G401 (cell line): ENCODE measurements around the gene GGTLC2. TPM values are rescaled to one million over a fixed set of nuclear protein-coding genes. Genes with fewer than 3 reads are reported as not detected.
"Not testable (repeated sequence)": the region's sequence is repeated elsewhere in the genome, so short reads cannot be mapped to it uniquely, and the experiment has no call there.

Experiments
- DNase-seq: peaks from one replicate; pipeline ENCODE4 v3.0.0-alpha.2; 2015; ENCODE audit warnings: low spot score
- in situ Hi-C: cut with HindIII; loops from 2 replicates; pipeline ENCODE4 v1.10.0; 2016; ENCODE audit warnings: low sequenced_read_pairs, mixed read lengths
- total RNA-seq: library from RNA; depleted of rRNA; stranded (reverse); fragments of >200 nt; shearing (Covaris generic); gene quantifications from 2 replicates; pipeline ENCODE4 v1.2.3, GENCODE V29; 2014; rRNA removed

Gene GGTLC2
- total RNA-seq, 1 experiment from 2014 or later, result not detected

DNA sequence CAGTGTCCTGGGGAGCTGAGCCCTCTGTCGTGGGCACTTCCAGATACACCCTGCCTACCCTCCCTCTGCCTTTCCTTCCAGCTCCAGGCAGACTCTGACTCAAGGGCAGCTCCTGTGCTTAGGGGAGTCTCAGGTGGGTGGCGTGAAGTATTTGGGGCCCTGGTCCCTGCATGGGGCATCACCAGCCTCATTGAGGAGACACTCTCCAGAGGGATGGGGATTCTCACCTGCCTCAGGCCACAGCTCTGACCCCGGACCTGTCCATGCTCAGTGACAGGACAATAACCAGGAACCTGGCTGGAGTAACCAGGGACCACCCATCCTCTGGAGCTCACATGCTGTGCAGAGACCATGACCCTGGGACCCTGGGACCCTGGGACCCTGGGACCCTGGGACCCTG lies 41.2 kb downstream of the GGTLC2 start:
- in situ Hi-C loops, result no loop called here
- no peak for DNase-seq

- DNase-seq, in situ Hi-C loops: not testable (repeated sequence)
Measured at GRCh38 chr22:22686202-22687115, 42.0 kb downstream of the GGTLC2 start.

- peak; percentile 84 for DNase-seq
- in situ Hi-C loops, result no loop called here
Measured at GRCh38 chr22:22687638-22688500, 43.5 kb downstream of the GGTLC2 start.

- in situ Hi-C loops, result no loop called here
- no peak for DNase-seq
Measured at GRCh38 chr22:22689621-22690345, 45.4 kb downstream of the GGTLC2 start.

GRCh38 chr22:22691055-22691454 lies 46.6 kb downstream of the GGTLC2 start:
- no peak for DNase-seq
- in situ Hi-C loops, result no loop called here

DNA sequence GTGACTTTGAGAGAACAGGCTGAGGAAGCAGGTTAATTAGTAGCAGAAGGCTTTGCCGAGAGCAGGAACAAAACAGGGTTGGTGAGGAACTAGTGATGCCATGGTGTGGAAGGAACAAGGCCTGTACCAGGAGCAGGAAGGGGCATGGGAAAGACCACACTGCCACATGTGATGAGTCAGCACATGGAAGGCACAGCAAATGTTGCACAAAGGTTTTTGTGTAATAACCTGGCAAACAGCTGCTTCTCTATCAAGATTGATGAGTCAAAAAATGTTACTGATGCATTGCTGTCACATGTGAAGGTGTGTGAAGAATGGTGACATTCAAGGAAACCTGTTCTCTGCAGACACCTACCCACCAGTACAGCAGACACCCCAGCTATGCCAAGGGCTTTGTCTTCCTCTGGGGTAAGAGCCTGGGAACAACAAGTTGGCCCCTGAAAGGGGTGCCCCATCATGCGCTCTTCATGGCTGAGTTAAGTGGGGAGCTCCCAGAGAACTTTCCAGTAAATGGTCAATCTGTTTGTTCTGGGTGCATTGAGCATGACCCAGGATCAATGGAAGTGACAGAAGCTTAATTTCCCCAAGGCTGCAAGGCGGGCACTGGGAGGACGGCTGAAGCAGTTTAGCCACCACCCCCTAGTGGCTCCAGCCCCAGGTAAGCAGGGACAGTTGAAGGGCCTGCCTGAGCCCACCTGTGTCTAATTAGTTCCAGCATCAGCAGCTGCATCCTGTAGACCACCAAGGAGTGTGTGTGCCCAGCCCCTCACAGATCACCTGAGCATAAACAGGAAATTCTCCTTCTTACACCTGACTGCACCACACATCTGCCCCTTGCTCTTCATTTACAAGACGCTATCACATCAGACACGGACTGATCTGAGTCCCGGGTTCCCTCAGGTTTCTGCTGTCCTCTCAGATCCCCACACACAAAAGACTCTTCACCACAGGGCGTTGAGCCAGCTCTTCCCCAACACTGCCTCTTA lies 47.6 kb downstream of the GGTLC2 start:
- no peak for DNase-seq
- in situ Hi-C loops, result no loop called here

DNA sequence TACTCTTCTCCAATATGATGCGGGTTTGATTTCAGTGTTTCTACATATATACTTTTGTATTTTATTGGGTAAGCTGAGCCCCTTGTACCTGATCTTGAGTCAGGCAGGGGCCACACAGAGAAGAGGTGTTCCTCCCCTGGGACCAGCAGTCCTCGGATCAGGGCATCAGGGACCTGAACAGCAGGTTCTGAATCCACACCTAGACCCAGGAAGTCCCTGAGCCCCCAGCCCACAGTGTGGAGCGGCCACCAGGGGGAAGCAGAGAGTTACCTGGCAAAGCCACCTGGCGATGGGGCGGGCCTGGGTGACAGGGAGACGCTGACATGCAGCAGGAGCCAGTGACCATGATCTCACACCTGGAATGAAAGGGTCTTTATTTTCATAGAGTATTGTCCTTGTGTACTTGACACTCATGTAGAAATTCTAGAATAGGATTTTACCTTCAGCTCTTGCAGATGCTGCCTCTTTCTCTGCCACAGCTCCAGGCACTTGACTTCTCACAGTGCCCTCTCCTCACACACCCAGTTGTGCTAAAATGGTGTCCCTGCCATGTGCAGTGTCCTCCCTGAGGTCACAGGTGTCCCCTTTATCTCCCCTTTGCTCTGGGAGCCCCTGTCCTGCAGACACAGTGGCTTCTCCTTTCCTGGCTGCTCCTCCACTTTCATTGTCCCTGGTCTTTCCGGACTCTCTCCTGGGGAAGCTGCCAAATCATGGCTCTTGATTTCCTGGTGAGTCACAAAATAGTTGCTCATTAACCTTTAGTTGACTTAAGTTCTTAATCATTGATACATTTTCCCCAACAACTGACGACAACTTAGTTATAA lies 48.5 kb downstream of the GGTLC2 start:
- DNase-seq, result no peak
- in situ Hi-C loops, result no loop called here

DNA sequence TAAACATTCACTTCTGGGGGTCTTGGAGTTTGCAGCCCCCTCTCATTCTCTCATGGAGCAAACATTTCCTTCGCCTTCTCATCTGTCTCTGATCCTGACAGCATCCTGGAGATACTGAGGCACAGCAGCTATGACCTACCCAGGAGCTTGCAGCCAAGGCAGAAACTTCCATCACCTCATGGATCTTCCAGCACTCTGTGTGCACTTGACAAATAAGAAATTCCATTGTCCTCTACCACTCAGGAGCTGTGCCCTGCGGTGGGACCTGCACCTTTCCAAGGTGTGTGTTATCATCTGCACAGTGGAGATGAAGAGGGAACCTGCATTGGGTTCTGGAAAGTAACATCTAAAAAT lies 49.1 kb downstream of the GGTLC2 start:
- no peak for DNase-seq
- in situ Hi-C loops, result no loop called here

DNA sequence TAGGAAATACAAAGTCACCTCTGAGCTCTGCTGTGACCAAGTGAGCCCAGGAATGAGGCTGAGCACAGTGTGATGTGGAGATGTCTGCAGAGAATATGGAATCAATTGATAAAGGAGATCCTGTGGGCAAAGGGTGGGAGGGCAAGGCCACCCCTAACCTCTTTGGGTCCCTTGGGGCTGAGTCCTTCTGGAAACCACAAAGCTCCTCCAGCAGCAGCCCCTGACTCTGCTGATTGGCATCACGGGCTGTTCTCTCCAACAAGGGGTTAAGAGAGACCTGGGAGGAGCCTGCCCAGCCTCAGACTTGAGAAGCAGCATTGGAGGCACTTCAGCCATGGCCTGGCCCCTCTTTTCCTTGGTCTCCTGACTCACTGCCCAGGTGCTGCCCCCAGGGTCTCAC lies 49.7 kb downstream of the GGTLC2 start:
- DNase-seq, result no peak
- in situ Hi-C loops, result no loop called here

GRCh38 chr22:22696104-22696503 lies 51.7 kb downstream of the GGTLC2 start:
- in situ Hi-C loops, result no loop called here
- no peak for DNase-seq

Other genes with a start within 250 kb of the GGTLC2 start
- 0.49 and 2.0 TPM in 2 replicates for gene ZNF280B, start 135.9 kb upstream of the GGTLC2 start, total RNA-seq
- 0.68 and 0.98 TPM in 2 replicates for gene ZNF280A, start 124.3 kb upstream of the GGTLC2 start, total RNA-seq
- gene PRAME, start 85.3 kb upstream of the GGTLC2 start, total RNA-seq, result 2.6 and 11.8 TPM in 2 replicates
- not detected in 2 replicates for gene IGLL5, start 243.2 kb downstream of the GGTLC2 start, total RNA-seq